D721Med (cell line): ENCODE data around the gene PUS1.

Source experiments
- DNase-seq: peaks from one replicate; pipeline ENCODE4 v3.0.0; 2011; ENCODE audit warnings: low spot score; ENCODE audit not compliant: insufficient read length
- FAIRE-seq: peaks from 2 replicates; lab custom pipeline; 2011; peaks lifted over from hg19 to GRCh38; lab: Jason Lieb, UNC
- TF ChIP-seq, protein P1 (sequence below): IDR thresholded peaks from 2 replicates; pipeline ENCODE4 v1.5.1; 2012; ENCODE audit warnings: mild to moderate bottlenecking, control low read depth; ENCODE audit not compliant: insufficient read depth; ENCODE audit errors: missing control alignments

PUS1 gene

GRCh38 chr12:131897276-131897675, 31.8 kb upstream of the PUS1 start:
- no peak for FAIRE-seq
- TF ChIP-seq, protein P1, sequence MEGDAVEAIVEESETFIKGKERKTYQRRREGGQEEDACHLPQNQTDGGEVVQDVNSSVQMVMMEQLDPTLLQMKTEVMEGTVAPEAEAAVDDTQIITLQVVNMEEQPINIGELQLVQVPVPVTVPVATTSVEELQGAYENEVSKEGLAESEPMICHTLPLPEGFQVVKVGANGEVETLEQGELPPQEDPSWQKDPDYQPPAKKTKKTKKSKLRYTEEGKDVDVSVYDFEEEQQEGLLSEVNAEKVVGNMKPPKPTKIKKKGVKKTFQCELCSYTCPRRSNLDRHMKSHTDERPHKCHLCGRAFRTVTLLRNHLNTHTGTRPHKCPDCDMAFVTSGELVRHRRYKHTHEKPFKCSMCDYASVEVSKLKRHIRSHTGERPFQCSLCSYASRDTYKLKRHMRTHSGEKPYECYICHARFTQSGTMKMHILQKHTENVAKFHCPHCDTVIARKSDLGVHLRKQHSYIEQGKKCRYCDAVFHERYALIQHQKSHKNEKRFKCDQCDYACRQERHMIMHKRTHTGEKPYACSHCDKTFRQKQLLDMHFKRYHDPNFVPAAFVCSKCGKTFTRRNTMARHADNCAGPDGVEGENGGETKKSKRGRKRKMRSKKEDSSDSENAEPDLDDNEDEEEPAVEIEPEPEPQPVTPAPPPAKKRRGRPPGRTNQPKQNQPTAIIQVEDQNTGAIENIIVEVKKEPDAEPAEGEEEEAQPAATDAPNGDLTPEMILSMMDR, result no peak
- no peak for DNase-seq

GRCh38 chr12:131897875-131898274, 31.2 kb upstream of the PUS1 start:
- FAIRE-seq (no peak), DNase-seq (no peak)
- TF ChIP-seq, protein P1, result no peak

GRCh38 chr12:131900397-131900796, 28.7 kb upstream of the PUS1 start:
- no peak for DNase-seq
- TF ChIP-seq, protein P1, result no peak
- no peak for FAIRE-seq

DNA sequence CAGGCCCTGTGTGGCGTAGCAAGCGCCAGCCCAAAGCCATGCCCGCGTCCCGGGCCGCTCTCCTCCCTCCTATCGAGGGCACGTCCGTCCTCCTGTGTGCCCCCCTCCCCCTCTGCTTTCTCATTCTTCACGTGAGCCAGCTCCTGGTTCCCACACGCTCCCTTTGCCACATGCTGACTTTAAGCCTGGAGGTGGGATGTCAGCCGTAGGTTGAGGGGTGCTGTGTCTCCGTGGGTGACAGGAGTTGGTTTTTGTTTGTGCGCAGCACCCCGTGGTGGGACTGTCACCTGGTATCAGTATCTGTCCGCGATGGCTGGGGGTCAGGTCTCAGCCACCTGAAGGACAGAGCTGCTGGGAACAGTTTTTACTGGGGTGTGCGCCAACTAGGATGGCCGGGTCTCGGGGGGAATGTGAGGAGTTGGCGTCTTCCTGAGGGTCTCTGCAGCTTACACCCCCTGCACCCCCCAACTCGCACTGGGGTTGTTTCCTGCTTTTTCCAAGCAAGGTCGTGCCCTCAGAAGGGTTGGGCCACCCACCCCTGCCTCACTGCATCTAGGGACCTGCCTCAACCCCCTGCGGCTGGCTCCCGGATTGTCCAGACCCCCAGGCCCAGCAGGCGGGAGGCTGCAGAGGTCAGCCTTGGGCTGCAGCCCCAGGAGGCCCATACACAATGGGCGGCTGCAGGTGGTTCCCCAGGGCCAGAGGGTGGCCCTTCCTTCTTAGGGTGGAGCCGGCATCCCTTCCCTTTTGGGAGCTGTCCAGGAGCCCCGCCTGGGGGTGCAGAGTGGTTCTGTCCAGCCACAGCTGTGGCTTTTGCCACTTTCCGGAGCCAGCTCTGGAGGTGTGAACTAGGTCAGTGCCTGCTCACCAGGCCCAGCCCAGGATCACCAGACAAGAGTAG, 27.4 kb upstream of the PUS1 start:
- TF ChIP-seq, protein P1, result no peak

DNA sequence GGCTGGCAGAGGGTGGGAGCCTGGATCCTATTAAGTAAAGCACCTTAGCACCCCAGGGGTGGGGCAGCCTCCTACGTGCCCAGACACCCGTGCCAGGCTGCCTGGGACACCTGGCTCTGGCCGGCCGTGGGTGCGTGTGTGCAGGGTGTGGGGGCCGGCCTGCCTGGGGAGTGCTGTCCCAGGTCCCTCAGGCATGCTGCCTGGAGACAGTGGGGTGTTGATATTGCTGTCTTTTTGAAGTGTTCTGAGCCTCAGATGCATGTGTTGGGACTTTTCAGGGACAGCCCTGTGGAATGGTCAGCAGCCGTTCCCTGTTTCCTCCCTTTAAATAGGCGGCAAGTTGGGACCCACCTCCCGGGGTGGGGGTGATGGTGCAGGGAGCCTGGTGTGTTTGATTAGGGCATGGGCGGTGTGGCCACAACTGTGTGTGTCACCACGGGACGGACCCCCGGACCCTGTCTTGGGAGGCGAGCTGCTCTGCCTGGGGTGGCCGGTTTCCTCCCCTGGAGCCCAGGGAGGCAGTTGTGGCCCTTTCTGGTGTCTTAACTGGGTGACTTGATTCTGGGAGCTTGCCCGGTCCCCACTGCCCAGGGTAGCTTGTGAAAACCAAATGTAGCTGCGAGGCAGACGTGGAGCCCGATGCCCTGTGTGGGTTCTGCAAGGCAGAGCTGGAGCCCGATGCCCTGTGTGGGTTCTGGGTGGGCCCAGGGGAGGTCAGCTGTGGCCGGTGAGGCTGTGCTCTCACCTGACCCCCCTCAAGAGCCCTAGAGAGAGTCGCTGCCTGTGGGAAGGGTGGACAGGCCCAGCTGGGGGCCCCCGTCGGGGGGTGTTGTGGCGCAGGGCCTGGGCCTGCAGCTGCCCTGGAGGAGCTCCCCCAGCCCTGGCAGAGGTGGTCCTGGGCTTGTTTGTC, 26.5 kb upstream of the PUS1 start:
- FAIRE-seq, result no peak

More for the DNA sequence above, 27.4 kb upstream of the PUS1 start:
- DNase-seq, result no peak
- FAIRE-seq, result no peak

DNA sequence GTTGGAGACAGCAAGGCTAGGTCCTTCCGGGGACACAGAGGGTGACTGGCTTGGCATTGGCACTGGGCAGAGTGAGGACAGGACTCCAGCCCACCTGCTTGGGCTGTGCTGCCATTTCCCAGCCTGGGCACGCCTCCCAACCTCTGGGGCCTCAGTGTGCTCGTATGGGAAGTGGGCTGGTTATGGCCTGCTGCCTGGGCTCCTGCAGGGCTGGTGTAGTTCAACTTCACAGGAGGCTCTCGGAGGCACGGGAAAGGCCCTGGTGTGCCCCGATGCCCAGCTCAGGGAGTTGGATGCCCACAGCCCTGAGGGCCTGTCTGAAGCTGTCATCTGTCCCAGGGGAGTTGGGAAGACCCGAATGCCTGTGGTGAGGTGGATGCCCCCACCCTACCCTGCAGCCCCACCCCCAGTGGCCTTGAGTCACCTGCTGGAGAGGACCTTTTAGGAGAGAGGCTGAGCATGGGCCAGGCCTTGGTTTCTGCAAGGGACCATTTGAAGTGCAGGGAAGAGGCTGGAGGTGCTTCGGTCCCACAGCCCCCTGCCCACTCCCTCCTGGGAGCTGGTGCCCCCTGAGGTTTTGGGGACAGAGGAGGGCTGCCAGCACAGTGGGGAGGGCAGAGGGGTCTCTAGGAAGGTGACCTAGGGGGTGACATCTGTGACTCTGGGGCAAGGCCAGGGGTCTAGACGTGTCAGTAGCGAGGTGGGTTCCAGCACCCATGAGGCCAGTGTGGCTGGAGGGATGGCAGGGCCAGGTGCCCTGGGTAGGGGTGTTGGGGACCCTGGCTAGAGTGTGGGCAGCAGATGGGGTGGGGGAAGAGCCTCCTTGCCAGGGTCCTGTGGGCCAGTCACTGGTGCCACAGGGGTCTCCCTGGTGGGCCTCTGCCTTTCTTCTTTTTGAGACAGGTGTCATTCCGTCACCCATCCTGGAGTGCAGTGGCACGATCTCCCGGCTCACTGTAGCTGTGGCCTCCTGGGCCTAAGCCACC, 25.5 kb upstream of the PUS1 start:
- TF ChIP-seq, protein P1, result no peak
- FAIRE-seq, result no peak
- DNase-seq, result no peak

More for the DNA sequence above, 26.5 kb upstream of the PUS1 start:
- no peak for DNase-seq
- TF ChIP-seq, protein P1, result no peak
